Measurements from ENCODE around the gene TMTC1.

DNA sequence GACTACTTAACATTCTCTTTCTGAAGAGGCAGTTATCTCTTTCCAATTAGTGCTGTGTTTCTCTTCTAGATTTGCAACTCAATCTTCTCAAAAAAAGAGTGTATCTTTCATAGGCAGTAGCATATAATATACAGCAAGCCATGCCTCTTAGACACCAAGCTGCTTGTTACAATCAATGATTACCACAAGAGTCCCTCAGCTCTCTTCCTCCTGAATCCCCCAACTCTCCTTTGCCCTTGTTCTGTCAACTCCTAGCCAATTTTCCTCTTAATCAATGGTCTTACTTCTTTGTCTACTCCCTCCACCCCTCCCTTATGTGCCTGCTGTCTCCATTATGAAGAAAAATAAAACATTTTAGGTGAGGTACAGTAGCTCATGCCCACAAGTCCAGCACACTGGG is 2.6 kb downstream of the TMTC1 start:
- TF ChIP-seq, protein P1, sequence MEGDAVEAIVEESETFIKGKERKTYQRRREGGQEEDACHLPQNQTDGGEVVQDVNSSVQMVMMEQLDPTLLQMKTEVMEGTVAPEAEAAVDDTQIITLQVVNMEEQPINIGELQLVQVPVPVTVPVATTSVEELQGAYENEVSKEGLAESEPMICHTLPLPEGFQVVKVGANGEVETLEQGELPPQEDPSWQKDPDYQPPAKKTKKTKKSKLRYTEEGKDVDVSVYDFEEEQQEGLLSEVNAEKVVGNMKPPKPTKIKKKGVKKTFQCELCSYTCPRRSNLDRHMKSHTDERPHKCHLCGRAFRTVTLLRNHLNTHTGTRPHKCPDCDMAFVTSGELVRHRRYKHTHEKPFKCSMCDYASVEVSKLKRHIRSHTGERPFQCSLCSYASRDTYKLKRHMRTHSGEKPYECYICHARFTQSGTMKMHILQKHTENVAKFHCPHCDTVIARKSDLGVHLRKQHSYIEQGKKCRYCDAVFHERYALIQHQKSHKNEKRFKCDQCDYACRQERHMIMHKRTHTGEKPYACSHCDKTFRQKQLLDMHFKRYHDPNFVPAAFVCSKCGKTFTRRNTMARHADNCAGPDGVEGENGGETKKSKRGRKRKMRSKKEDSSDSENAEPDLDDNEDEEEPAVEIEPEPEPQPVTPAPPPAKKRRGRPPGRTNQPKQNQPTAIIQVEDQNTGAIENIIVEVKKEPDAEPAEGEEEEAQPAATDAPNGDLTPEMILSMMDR (IDR thresholded peaks at IDR 0.05) = no peak
- TF ChIP-seq EZH2phosphoT487 (IDR thresholded peaks at IDR 0.05) (no peak), EZH2 (IDR thresholded peaks at IDR 0.05) (no peak)
